Measurements from ENCODE around the gene PPP2R3A.
A peak's percentile ranks its signal among the peaks of the same experiment; 100 is the strongest.
"Not testable (repeated sequence)": the region's sequence is repeated elsewhere in the genome, so short reads cannot be mapped to it uniquely, and the experiment has no call there.

The PPP2R3A gene

DNA sequence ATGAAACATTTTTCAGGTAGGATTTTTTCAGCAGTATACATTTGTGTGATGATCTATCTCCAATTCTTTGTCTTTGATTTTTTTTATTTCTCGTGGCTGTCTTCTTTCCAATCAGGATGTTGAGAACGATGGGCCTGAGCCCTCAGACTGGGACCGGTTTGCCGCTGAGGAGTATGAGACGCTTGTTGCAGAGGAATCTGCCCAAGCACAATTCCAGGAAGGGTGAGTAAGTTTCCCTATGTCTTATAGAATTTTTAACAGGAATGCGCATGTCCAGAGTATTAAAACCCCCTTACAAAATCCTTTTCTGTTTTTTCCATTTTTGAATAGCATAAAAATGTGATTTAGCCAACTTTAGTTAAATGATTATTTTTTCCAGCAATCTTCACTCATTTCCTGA is 140.6 kb downstream of the PPP2R3A start:
- DNase-seq = no peak

DNA sequence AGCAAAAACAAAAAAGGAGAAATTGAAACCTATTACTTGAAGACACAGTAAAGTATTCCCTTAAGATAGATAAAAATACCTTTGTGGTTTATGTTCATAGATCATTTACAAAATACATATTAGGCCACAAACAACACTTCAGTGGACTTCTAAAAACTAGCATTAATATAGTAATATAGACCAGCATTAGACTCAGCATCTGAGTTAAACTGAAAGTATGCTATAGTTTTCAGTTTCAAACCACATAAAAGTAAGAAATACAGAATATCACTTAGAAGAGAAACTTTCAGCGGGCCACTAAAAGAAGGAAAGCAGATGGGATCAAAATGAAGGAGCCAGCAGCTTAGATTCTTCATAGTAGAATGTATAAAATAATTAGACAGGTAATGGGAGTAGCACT is 144.0 kb downstream of the PPP2R3A start:
- no peak for DNase-seq

DNA sequence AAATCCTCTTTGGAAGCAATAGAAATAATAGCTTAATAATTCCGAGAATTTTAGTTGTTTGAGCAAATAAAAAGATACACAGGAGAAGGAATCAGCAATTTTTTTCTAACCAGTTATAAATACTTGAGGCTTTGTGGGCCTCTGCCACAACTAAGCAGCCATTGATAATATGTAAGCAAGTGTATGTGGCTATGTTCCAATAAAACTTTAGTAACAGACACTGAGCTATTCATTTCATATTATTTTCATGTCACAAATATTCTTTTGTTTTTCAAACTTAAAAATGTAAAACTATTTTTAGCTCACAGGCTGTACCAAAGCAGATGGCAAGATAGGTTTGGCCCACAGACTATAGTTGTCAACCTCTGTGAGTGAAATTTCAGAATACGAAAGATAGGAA is 145.0 kb downstream of the PPP2R3A start:
- DNase-seq = no peak

DNA sequence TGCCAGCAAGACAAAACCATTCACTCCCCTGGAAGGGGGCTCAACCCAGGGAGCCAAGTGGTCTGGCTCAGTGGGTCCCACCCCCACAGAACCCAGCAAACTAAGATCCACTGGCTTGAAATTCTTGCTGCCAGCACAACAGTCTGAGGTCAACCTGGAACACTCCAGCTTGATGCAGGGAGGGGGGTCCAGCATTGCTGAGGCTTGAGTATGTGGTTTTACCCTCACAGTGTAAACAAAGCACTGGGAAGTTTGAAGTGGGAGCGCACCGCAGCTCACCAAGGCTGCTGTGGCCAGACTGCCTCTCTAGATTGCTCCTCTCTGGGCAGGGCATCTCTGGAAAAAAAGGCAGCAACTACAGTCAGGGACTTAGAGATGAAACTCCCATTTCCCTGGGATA is 148.9 kb downstream of the PPP2R3A start:
- no peak for DNase-seq

DNA sequence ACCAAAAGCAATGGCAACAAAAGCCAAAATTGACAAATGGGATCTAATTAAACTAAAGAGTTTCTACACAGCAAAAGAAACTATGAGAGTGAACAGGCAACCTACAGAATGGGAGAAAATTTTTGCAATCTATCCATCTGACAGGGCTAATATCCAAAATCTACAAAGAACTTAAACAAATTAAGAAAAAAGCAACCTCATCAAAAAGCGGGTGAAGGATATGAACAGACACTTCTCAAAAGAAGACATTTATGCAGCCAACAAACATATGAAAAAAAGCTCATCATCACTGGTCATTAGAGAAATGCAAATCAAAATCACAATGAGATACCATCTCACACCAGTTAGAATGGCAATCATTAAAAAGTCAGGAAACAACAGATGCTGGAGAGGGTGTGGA is 153.8 kb downstream of the PPP2R3A start:
- DNase-seq = not testable (repeated sequence)

DNA sequence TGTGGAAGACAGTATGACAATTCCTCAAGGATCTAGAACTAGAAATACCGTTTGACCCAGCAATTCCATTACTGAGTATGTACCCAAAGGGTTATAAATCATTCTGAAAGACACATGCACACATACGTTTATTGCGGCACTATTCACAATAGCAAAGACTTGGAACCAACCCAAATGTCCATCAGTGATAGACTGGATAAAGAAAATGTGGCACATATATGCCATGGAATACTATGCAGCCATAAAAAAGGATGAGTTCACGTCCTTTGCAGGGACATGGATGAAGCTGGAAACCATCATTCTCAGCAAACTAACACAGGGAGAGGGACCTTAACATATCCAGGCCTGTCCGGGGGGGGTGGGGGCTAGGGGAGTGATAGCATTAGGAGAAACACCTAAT is 154.3 kb downstream of the PPP2R3A start:
- not testable (repeated sequence) for DNase-seq

DNA sequence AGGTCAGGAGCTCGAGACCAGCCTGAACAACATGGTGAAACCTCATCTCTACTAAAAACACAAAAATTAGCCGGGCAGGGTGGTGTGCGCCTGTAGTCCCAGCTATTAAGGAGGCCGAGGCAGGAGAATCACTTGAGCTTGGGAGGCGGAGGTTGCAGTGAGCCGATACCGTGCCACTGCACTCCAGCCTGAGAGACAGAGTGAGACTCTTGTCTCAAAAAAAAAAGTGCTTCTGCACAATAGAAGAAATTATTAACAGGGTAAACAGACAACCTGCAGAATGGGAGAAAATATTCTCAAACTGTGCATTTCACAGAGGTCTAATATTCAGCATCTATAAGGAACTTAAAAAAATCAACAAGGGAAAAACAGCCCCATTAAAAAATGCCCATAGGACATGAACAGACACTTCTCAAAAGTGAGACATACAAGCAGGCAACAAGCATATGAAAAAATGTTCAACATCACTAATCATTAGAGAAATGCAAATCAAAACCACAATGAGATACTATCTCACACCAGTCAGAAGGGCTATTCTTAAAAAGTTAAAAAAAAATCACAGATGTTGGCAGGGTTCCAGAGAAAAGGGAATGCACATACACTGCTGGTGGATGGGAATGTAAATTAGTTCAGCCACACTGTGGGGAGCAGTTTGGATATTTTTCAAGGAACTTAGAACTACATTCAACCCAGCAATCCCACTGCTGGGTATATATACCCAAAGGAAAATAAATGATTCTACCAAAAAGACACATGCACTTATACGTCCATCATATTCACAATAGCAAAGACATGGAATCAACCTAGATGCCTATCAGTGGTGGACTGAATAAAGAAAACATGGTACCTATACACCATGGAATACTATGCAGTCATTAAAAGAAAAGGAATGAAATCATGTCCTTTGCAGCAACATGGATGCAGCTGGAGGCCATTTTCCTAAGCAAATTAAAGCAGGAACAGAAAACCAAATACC is 155.1 kb downstream of the PPP2R3A start:
- DNase-seq = no peak

DNA sequence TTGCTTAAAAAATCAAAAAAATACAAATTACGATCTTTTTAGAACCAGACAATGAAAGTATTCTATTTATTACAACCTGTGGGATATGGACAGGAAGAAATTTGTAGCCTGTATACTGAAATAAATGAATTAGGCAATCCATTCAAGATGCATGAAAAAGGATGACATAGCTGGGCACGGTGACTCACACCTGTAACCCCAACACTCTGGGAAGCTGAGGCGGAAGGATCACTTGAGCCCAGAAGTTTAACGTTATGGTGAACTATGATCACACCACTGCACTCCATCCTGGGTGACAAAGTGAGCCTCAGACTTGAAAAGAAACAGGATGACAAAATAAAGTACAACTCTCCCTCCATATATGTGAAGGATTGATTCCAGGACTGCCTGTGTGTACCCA is 156.5 kb downstream of the PPP2R3A start:
- no peak for DNase-seq

DNA sequence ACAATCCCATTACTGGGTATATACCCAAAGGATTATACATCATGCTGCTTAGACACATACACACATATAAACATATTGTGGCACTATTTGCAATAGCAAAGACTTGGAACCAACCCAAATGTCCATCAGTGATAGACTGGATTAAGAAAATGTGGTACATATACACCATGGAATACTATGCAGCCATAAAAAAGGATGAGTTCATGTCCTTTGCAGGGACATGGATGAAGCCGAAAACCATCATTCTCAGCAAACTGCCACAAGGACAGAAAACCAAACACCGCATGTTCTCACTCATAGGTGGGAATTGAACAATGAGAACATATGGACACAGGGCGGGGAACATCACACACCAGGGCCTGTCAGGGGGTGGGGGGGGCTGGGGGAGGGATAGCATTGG is 166.1 kb downstream of the PPP2R3A start:
- not testable (repeated sequence) for DNase-seq

DNA sequence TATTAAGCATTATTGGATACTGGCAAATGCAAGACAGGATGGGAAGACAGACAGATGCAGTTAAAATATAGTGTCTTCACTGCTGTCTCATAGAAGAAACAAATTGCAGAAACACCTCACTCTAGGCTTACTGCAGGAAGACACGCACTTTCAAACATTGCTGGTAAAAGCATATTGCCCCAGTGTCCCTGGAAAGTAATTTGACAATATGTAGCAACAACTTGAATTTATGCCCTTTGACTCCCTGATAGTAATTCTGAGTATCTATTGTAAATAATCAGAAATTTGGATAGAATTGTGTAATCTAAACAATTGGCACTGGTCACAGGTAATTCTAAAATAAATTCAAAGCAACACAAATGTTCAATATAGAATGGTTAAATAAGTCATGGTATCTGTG is 168.6 kb downstream of the PPP2R3A start:
- DNase-seq = no peak

DNA sequence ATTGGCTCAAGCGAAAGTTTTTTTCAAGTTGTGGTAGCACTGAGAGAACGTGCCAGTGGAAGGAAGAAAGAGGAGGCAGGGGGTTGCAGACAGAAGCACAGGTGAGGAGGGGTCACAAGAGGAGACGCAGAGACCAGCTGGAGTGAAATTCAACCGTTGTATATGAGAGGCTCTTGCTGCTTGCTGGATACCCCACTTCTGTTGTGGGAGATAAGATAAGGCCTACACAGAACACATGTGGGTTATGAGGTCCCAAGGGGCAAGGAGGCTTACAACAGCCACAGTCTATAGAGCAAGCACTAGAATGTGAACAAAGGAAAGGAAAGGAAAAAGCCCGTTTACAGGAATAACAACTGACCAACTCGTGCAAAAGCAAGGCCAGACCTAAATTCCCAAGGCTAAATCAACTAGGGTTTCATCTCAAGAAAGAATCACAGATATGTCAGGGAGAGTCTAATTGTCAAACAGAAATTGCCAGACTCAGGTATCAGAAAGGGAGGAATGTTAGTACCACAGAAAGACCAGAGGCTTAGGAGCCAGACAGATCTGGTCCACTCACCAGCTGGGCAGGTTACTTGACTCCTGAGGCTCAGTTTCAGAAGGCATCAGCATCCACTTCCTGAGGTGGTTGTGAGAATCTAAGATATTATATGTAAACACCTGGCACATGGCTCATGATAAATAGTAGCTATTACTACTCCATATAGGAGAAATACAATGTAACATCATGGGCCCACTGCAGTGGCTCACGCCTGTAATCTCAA is 169.7 kb downstream of the PPP2R3A start:
- no peak for DNase-seq

DNA sequence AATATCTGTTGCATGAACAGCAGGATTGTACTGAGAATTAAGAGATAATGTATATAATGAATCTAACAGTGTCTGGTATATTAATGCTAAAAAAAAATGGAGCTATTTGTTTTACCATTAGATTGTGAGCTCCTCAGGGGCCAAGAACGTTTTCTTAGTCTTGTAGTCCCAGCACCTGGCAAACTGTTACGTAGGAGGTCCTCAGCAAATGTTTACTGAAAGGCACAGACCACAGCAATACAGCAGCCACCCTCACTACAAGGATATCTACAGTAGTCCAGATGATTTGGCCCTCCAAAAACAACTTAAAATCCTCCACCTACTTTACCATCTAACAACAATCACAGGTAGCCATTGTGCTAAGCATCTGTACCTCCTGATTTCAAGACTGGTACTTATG is 170.9 kb downstream of the PPP2R3A start:
- no peak for DNase-seq

DNA sequence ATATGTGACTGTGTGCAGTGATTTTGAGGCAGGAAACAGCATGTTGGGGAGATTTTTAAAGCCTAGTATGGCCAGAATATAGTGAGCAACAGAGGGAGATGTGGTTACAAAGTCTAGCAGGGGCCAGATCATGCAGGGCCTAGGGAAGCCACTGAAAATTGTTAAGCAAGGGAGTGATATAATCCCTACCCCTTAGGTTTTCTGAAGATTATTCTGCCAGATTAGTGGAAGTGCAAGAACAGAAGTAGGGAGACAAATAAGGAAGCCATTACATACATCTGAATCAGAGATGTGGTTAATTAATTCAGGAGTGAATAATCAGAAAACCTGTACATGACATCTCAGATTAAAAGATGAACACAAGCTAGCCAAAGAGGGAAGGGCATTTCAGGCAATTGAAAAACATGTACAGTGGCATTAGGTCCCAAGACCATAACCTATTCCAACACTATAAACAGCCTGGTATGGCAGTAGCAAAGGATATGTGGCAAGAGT is 175.8 kb downstream of the PPP2R3A start:
- peak in 1 of 4 experiments; percentile 11 for DNase-seq

DNA sequence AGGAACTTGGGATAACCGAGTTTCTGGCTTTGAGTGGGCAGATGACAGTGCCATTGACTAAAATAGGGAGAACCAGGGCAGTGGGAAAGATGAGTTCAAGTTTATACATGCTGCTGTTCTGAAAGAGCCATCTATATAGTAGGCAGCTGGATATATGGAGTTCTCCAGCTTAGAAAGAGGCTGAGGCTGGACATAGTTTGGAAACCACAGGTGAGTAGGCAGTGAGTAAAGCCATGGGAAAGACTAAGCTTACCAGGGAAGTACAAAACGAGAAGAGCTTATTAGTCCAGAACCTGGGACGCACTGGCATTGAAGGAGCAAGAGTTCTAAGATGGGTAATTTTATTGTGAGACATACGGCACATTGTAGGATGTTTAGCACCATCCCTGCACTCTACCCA is 176.4 kb downstream of the PPP2R3A start:
- DNase-seq = peak; percentile 19 to 51 (median 40)

DNA sequence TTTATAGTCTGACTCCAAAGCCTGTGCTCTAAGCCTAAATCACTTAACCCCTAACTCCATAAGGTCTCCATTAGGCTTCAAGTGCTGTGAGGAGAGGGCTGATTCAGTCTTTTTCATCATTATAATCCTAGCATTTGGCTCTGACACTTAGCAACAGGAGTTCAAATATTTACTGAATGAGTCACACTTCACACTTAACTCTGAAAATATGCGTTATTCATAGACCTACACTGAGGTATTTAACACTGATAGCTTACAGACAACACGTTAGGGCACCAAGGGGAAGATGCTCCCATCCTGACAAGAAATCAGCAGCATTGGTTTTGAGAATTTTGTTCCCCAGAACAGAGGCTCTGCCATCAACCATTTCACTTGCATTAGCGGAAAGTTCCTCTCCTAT is 177.1 kb downstream of the PPP2R3A start:
- DNase-seq = peak in 1 of 4 experiments; percentile 4

DNA sequence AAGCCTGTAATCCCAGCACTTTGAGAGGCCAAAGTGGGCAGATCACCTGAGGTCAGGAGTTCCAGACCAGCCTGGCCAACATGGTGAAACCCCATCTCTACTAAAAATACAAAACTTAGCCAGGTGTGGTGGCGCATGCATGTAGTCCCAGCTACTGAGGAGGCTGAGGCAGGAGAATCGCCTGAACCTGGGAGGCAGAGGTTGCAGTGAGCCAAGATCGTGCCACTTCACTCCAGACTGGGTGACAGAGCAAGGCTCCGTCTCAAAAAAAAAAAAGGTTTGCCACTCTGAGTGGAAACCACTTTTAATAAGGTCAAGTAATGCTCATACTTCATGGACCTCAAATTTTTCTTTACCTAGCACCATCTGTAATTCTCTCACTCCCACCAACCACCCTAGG is 178.9 kb downstream of the PPP2R3A start:
- not testable (repeated sequence) for DNase-seq

DNA sequence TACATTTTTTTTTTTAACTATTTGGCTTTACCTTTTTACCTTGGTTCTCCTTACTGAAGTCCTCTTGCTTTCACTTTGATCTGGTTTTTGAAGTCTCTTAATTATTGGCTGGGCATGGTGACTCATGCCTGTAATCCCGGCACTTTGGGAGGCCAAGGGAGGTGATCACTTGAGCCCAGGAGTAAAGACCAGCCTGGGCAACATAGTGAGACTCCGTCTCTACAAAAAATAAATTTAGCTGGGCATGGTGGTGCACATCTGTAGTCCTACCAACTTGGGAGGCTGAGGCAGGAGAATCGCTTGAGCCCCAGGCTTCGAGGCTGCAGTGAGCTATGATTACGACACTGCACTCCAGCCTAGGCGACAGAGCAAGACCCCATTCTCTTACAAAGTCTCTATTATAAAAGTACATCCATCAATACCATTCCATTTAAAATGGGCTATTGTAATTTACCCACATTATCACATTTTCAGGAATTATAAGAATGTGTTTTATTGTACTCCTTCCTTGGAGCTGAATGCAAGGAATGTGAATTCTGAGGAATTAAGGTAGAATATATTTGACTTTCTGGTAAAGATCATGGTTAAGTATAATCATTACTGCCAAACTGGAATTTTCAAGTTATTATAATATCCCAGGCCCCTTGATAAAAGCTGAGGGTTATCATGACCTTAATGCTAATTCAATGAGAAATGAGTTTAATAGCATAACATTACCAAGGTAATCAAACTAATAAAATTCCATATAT is 181.6 kb downstream of the PPP2R3A start:
- DNase-seq = no peak

DNA sequence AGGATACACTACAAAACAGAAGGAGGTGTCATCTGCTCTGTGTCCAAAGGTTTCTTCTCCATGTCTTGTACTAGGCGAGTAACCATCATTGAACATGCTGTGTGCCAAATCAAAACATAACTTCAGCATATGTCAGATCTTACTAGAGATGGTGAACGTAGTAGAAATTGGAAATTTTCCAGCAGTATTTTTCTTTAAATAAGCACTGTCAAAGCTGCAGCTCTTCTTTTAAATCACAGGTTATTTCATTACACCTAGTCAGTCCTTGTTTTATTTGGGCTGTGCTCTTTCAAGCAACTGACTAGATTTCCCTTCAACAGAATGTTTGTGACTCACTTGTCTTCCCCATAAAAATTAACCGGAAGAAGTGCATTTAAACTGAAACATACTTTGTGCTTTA is 184.1 kb downstream of the PPP2R3A start:
- DNase-seq = no peak

DNA sequence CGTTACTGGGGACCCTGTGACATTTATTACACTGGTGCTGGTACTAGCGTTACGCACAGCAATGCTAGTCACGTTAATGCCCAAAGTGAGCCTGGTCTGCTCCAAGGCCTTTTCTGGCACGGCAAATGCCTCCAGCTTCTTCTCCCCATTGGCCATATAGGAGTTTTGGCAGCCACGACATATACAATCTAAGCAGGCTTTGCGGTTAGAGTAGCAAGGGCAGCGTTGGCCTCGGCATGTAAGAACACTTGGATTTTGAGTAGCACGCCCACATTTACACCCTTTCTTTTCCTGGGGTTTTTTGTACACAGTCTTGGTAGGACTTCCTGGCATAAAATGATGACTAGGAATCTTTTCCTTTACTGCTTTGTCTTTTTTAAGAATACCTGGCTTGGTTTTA is 185.7 kb downstream of the PPP2R3A start:
- DNase-seq = no peak

DNA sequence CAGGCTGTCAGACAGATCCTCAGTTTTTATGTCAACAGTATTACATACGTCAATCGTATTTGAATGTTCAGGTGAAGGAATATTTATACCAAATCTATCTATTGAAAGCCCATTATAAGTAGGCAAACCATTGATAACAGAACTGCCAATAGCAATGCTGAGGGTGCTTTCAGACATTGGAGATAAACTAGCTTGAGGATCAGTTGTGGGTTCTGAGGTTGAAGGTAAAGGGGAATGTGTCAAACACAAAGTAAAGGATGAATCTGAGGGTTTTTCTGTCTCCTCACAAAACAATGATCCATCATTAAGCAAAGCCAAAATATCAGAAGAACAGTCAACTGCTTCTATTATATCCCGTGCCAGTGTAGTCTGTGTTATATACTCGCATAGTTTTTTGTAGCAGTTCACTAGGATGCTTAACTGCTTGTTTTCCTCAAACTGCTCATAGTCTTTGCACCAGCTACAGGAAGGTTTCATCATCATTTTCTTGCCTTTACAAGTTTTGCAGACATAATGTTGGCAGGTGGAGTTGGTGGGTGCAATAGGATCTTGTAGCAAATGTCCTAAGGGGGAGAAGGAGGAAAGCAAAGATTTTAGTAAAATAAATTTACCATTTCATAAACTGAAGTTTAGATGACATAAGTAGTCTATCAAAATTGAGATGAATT is 186.8 kb downstream of the PPP2R3A start:
- DNase-seq = no peak

DNA sequence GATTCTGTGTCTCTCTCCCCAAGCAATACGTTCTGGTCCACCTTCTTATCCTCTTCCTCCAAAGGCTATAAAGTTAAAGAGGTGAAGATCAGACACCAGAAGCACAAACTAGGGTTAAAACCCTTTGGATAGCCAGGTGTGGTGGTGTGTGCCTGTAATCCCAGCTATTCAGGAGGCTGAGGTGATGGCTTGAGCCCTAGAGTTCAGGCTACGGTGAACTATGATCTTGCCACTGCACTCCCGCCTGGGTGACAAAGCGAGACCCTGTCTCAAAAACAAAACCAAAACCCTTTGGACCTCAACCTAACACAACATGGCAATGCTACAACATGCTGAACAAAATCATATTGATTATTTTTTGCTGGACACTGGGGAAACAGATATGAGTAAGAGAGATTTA is 187.4 kb downstream of the PPP2R3A start:
- no peak for DNase-seq

DNA sequence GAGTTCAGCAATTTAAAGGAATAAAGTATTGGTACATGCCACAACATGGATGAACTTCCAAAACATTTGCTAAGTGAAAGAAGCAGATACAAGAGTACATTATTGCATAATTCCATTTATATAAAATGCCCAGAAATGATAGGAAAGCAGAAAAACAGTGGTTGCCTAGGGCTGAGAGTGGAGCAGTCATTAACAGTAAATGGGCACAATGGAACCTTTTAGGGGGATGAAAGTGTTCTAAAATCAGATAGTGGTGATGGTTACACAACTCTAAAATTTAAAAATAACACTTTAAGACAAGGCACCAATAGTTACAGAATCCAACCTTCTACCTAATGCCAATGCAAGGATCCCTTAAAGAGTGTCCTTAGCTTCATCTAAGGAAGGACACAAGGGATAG is 196.0 kb downstream of the PPP2R3A start:
- no peak for DNase-seq

Measured in suppressor macrophage (primary cell).